ENCODE results near the gene ITGA11. TPM values are rescaled to one million over a fixed set of nuclear protein-coding genes. Genes with fewer than 3 reads are reported as not detected.
A peak's percentile ranks its signal among the peaks of the same experiment; 100 is the strongest.

Gene ITGA11
- total RNA-seq, 1 donor from 2014 or later: not detected

GRCh38 chr15:68375191-68375631, 56.8 kb downstream of the ITGA11 start:
- TF ChIP-seq CTCF (IDR thresholded peaks at IDR 0.05; ENCODE audit: unreplicated experiment): no peak
- Mint-ChIP-seq H3K27me3 (peaks cover 6% of the 10 kb centered on the region), H3K4me1 (ENCODE audit: low read depth) (no peaks in the 10 kb centered on the region), H3K36me3 (ENCODE audit: insufficient read depth) (no peaks in the 10 kb centered on the region), H3K9me3 (ENCODE audit: low read depth) (no peaks in the 10 kb centered on the region), H3K27ac (no peak overlapping the region), H3K4me3 (ENCODE audit: low read depth) (no peak overlapping the region)
- DNase-seq (ENCODE audit: low spot score, unreplicated experiment): no peak

GRCh38 chr15:68374168-68374745, 57.7 kb downstream of the ITGA11 start:
- Mint-ChIP-seq H3K27me3 (peaks cover 9% of the 10 kb centered on the region), H3K27ac (no peak overlapping the region), H3K4me3 (ENCODE audit: low read depth) (no peak overlapping the region), H3K4me1 (ENCODE audit: low read depth) (no peaks in the 10 kb centered on the region), H3K9me3 (ENCODE audit: low read depth) (no peaks in the 10 kb centered on the region), H3K36me3 (ENCODE audit: insufficient read depth) (no peaks in the 10 kb centered on the region)
- TF ChIP-seq CTCF (IDR thresholded peaks at IDR 0.05; ENCODE audit: unreplicated experiment): no peak
- DNase-seq (ENCODE audit: low spot score, unreplicated experiment): no peak

GRCh38 chr15:68373028-68373427, 58.9 kb downstream of the ITGA11 start:
- no peaks in the 10 kb centered on the region for H3K9me3 Mint-ChIP-seq (ENCODE audit: low read depth)
- DNase-seq (ENCODE audit: low spot score, unreplicated experiment): no peak
- no peaks in the 10 kb centered on the region for H3K4me1 Mint-ChIP-seq (ENCODE audit: low read depth)
- H3K27me3 Mint-ChIP-seq: peaks cover 9% of the 10 kb centered on the region
- H3K4me3 Mint-ChIP-seq (ENCODE audit: low read depth): no peak overlapping the region
- TF ChIP-seq CTCF (IDR thresholded peaks at IDR 0.05; ENCODE audit: unreplicated experiment): no peak
- no peaks in the 10 kb centered on the region for H3K36me3 Mint-ChIP-seq (ENCODE audit: insufficient read depth)
- no peak overlapping the region for H3K27ac Mint-ChIP-seq

GRCh38 chr15:68372291-68372811, 59.6 kb downstream of the ITGA11 start:
- no peaks in the 10 kb centered on the region for H3K36me3 Mint-ChIP-seq (ENCODE audit: insufficient read depth)
- peak; percentile 45 for TF ChIP-seq CTCF (IDR thresholded peaks at IDR 0.05; ENCODE audit: unreplicated experiment)
- no peaks in the 10 kb centered on the region for H3K9me3 Mint-ChIP-seq (ENCODE audit: low read depth)
- H3K4me1 Mint-ChIP-seq (ENCODE audit: low read depth): no peaks in the 10 kb centered on the region
- DNase-seq (ENCODE audit: low spot score, unreplicated experiment): no peak
- peaks cover 10% of the 10 kb centered on the region for H3K27me3 Mint-ChIP-seq
- H3K4me3 Mint-ChIP-seq (ENCODE audit: low read depth): no peak overlapping the region
- H3K27ac Mint-ChIP-seq: no peak overlapping the region

- Mint-ChIP-seq H3K27ac (no peak overlapping the region), H3K36me3 (ENCODE audit: insufficient read depth) (no peaks in the 10 kb centered on the region), H3K4me1 (ENCODE audit: low read depth) (no peaks in the 10 kb centered on the region), H3K27me3 (peaks cover 14% of the 10 kb centered on the region), H3K4me3 (ENCODE audit: low read depth) (no peak overlapping the region), H3K9me3 (ENCODE audit: low read depth) (no peaks in the 10 kb centered on the region)
- no peak for DNase-seq (ENCODE audit: low spot score, unreplicated experiment)
- TF ChIP-seq CTCF (IDR thresholded peaks at IDR 0.05; ENCODE audit: unreplicated experiment): no peak
These were observed 60.1 kb downstream of the ITGA11 start for GRCh38 chr15:68371851-68372250.
